Right hindlimb (tissue), 1 donor: ENCODE data around the gene CDC25A.
A peak's percentile ranks its signal among the peaks of the same experiment; 100 is the strongest.

ENCODE experiments used
- DNase-seq: peaks from one replicate; pipeline ENCODE4 v3.0.0-alpha.2; 2018

CDC25A gene

DNA sequence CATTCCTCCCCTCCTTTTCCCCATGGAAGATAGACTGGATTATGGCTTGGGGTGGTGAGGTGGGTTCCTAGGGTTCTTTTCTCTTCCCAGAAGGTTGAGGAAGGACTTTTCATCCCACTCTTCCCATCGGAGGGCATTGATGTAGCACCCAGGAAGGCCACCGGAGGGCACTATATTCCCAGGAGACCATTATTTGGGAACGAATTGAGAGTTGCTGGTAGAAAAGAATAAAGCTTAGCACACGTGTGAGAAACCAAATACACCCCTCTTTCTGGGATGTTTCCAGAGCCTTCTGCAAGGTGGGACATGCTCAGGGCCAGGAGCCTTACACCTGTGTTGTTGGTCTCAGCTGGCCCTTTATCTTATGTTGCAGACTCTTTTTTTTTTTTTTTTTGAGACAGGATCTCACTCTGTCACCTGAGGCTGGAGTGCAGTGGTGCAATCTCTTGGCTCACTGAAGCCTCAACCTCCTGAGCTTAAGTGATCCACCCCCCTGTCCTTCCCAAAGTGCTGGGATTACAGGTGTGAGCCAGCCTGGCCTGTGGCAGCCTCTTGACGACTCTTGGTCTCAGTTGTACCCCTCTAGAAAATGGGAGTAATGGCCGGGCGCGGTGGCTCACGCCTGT, 6.3 kb upstream of the CDC25A start:
- DNase-seq, result peak; percentile 41

DNA sequence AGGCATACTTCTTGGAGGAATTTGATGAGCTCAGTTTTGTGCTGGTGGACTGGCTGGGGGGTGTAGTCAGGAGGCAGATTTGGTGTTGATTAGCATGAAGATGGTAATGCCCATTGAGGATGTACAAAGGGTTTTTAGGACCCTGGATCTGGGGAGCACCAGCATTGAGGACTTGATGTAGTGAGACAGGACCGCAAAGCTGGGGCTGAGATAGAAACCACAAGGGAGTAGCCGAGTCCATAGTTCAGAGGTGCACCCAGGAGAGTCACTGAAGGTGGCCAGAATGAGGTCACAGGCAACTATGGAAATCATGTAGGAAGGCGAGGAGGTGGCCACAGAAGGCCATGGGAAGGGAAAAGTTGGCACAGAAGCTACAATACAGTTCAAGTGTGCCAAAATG, 2.7 kb upstream of the CDC25A start:
- no peak for DNase-seq

GRCh38 chr3:48189321-48189720, 1.1 kb upstream of the CDC25A start:
- no peak for DNase-seq

GRCh38 chr3:48187579-48188265, 495 bp downstream of the CDC25A start:
- DNase-seq, result no peak

- DNase-seq, result no peak
Observed at GRCh38 chr3:48187301-48187578, 977 bp downstream of the CDC25A start.

DNA sequence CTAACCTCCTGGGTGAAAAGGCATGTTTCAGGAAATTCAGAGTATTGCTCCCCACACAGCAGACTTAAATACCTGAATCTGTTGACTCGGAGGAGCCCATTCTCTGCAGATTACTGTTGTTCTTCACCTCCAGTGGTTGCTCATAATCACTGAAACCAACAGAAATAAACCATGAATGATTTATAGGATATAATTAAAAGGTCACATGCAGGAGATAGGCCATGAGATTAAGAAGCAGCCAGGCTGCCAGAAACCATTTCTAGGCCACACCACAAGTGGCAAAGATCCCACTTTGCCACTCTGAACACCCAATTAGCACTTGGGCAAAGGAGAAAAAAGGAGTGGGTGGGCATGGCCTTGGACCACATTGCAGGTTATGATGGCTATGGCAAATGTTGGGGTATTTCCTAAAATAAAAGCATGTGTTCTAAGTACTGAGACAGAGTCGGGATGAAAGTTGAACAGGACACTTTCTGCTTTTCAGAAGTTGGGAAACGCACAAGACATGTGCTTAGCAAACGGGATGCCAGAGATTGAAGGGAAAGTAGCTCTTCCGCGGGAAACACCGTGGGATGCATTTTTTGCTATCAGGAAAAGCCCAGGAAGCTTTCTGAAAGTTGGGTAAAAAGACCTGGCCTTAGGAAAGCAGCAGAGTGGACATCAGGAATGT, 1.5 kb downstream of the CDC25A start:
- DNase-seq, result no peak

DNA sequence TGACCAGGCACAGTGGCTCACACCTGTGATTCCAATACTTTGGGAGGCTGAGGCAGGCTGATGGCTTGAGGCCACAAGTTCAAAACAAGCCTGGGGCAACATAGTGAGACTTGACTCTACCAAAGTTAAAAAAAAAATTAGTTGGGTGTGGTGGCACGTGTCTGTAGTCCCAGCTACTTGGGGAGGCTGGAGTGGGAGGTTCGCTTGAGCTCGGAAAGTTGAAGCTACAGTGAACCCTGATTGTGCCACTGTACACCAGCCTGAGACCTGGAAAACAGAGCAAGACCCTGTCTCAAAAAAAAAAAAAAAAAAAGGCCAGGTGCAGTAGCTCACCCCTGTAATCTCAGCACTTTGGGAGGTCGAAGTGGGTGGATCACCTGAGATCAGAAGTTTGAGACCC, 3.1 kb downstream of the CDC25A start:
- no peak for DNase-seq

DNA sequence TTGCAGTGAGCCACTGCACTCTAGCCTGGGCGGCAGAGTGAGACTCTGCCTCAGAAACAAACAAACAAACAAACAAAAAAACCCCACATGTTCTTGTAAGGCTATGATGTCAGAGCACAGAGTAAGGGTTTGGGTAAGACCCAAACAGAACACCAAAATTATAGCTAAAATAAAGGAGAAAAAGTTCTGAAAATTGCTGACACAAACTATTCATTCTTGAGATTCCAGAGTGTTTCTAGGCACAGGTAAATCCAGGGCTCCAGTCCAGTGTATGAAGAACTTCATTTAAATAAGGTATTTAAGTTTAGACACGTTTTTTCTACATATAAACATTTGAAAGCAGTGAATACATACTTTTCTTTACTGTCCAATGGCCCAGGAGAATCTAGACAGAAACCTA, 3.9 kb downstream of the CDC25A start:
- no peak for DNase-seq

DNA sequence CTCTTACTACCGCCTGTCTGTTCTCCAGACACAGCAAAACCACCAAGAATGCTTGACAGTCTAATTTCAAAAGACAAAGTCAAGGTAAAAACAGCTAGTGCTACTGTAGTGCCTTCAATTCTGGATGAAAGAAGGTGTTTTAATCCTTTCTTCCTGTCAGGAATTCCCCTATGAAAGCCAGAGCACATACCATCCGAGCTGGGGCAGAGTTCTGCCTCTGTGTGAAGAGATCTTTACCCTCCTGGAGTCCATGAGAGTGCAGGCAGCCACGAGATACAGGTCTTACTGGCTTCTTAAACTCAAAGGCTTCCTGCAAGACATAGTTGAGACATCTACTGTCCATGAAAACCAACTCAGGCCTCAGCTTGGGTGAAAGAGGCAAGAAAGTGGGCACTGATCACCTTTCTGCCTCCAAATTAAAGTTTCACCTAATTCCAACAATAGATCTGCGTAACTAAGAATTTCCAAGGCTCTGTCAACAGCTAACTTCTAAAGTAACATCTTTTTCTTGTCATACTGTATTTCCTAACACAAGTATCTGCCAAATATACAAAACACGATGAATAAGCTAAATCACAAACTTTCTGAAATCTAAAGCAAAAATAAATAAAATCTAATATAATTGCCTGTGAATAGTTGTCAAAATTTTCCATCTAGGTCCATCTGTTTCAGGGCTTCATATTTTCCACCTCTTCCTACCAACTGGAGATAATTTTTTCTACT, 7.5 kb downstream of the CDC25A start:
- no peak for DNase-seq

- no peak for DNase-seq
Observed at GRCh38 chr3:48180021-48180420, 8.2 kb downstream of the CDC25A start.

- DNase-seq, result no peak
Observed at GRCh38 chr3:48178072-48178471, 10.1 kb downstream of the CDC25A start.

- peak; percentile 58 for DNase-seq
Observed at GRCh38 chr3:48157950-48158376, 30.3 kb downstream of the CDC25A start.

GRCh38 chr3:48157202-48157840, 30.9 kb downstream of the CDC25A start:
- no peak for DNase-seq

DNA sequence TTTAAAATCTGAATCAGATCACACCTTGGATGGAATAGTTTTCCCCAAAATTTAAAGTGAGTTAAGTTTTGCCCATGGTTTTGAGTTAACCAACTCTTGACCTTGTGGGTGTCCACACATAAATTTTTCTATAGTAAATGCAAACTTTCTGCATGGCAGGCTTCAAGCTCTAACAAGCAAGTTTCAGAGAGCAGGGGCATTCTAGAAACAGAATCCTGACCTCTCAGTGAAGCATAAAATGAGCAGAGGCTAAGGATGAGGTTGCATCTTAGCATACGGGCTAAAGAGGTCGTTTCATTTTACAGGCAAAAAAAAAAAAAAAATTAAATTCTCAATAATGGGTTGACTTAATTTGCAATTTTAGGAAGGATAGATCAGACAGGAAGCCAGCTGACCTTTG, 32.1 kb downstream of the CDC25A start:
- DNase-seq, result no peak

DNA sequence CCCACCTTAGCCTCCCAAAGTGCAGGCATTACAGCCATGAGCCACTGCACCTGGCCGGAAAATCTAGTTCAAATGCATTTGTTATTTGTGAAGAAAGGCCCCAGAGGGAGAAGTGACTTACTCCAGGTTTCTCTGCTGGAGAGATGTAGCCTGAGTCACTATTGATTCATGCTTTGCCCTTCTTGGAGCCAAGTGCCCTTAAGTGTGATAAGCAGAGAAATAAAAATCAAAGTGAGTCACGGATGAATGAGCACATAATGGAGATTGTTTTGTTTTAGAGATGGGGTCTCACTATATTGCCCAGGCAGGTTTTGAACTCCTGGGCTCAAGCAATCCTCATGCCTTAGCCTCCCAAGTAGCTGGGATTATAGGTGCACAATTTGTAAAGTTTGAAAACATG, 33.1 kb downstream of the CDC25A start:
- no peak for DNase-seq

GRCh38 chr3:48151807-48152427, 36.3 kb downstream of the CDC25A start:
- no peak for DNase-seq

GRCh38 chr3:48151058-48151806, 37.0 kb downstream of the CDC25A start:
- DNase-seq, result peak; percentile 91

GRCh38 chr3:48143992-48144391, 44.2 kb downstream of the CDC25A start:
- DNase-seq, result no peak

DNA sequence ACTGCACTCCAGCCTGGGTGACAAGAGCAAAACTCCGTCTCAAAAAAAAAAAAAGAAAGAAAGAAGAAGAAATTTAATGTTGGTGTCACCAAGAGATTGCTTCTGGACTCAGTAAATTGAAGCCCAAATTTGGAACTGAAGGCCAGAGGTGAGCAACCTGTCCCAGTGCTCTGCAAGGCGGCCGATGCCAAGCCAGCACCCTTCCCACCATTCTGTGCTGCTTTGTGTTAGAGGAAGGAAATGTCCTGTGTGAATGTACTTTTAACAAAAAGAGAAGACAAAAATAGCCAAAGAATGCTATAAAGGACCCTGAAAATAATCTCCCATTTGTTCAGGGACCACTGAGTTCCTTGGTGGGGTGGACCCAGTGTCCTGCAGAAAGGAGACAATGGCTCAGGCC, 44.6 kb downstream of the CDC25A start:
- DNase-seq, result no peak

DNA sequence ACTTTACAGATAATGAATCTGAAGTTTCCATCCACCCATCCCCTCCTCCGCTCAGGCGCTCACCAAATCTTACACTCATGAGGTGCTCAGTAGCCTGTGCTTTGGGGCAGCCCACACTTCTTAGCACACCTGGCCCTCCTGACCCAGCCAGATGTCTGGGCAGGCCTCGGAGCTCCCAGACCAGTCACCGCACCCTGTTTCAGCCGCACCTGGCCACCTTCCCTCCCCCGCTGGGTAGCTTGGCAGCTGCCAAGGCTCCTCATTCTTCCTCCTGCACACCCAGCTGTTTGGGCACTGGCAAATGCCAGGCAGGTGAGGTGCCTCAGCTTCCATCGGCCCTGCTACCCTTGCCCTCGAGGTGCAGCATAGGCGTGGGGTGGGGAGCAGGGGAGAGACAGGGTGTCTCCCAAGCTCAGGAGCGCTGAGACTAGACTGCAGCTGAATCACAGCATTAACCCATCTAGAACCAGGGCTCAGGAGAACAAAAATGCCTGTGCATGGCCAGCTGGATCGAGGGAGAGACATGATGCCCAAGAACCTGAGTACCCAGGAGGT, 45.8 kb downstream of the CDC25A start:
- no peak for DNase-seq

DNA sequence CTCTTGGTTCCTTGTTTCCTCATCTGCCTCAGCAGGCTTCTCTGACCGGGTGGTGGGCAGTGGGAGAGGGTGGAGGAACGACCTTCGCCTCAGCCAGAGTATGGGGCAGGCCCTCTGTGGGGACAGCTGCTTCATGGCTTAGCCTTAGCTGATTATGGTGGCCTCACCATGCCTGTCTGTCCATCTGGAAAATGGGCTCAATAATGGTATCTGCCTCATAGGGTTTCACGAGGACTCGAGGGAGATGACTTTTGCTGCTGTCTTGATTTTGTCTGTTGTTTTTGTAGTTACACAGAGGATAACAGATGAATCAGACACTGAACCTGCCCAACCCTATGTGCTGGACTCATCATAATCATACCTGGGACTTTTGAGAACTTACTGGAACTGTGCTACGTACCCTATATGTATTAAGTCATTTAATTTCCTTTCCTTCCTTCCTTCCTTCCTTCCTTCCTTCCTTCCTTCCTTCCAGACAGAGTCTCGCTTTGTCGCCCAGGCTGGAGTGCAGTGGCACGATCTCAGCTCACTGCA, 46.5 kb downstream of the CDC25A start:
- DNase-seq, result no peak
